ENCODE data around the gene PPP1R12C.

The PPP1R12C gene

GRCh38 chr19:55044286-55044685, 73.2 kb downstream of the PPP1R12C start:
- DNase-seq (ENCODE audit: low spot score): no peak

GRCh38 chr19:55042688-55043087, 74.7 kb downstream of the PPP1R12C start:
- DNase-seq (ENCODE audit: low spot score): no peak

GRCh38 chr19:55042344-55042678, 75.1 kb downstream of the PPP1R12C start:
- DNase-seq (ENCODE audit: low spot score): no peak

GRCh38 chr19:55041627-55042343, 75.7 kb downstream of the PPP1R12C start:
- DNase-seq (ENCODE audit: low spot score): no peak

- DNase-seq (ENCODE audit: low spot score): no peak
Measured at GRCh38 chr19:55041244-55041626, 76.2 kb downstream of the PPP1R12C start.

All from AG20443 (cell line).